DND-41 (cell line): ENCODE data around the gene HIVEP2.

Experiments
- ATAC-seq: fragments of 200-7000 bp; cut with Tn5 transposase; 3 replicates; pipeline ENCODE4 v1.9.1; 2021; ENCODE audit warnings: low read depth; ENCODE audit not compliant: insufficient read depth
- DNase-seq: peaks from one replicate; pipeline ENCODE4 v3.0.0-alpha.2; 2020
- H2AFZ ChIP-seq: 2 replicates; pipeline ENCODE4 v1.6.0; 2012; ENCODE audit warnings: low read depth, low read length
- H3K27ac ChIP-seq: 2 replicates; pipeline ENCODE4 v1.5.1; 2012; ENCODE audit warnings: low read length, inconsistent platforms
- H3K27me3 ChIP-seq: fragments of 200-600 bp; sonication (generic); 2 replicates; pipeline ENCODE4 v1.6.0; 2012; ENCODE audit warnings: low read length, mild to moderate bottlenecking, inconsistent platforms; ENCODE audit not compliant: insufficient read depth, poor library complexity
- H3K36me3 ChIP-seq: 2 replicates; pipeline ENCODE4 v1.5.1; 2012; ENCODE audit warnings: low read length, inconsistent platforms; ENCODE audit not compliant: insufficient read depth
- H3K4me1 ChIP-seq: 2 replicates; pipeline ENCODE4 v1.5.1; 2012; ENCODE audit warnings: mild to moderate bottlenecking, low read length; ENCODE audit not compliant: insufficient read depth
- H3K4me2 ChIP-seq: 2 replicates; pipeline ENCODE4 v1.6.0; 2012; ENCODE audit warnings: mild to moderate bottlenecking, moderate library complexity, low read length, inconsistent platforms; ENCODE audit not compliant: insufficient read depth
- H3K4me3 ChIP-seq, 2 experiments: fragments of 200-600 bp in 1 of 2; shearing (Covaris generic) in 1 of 2; 2 replicates each; pipeline ENCODE4 v1.5.1; 2012 to 2016; ENCODE audit warnings: inconsistent platforms in 2 of 2, low read length in 2 of 2, mild to moderate bottlenecking in 2 of 2, low read depth in 1 of 2, moderate library complexity in 1 of 2
- H3K79me2 ChIP-seq: 2 replicates; pipeline ENCODE4 v1.6.0; 2012; ENCODE audit warnings: low read length, inconsistent platforms; ENCODE audit not compliant: insufficient read depth
- H3K9ac ChIP-seq: 2 replicates; pipeline ENCODE4 v1.6.0; 2012; ENCODE audit warnings: low read depth, mild to moderate bottlenecking, inconsistent platforms, low read length, moderate library complexity
- H3K9me3 ChIP-seq: 2 replicates; pipeline ENCODE4 v1.5.1; 2012; ENCODE audit warnings: low read length, moderate library complexity, mild to moderate bottlenecking, inconsistent platforms; ENCODE audit not compliant: insufficient read depth, severe bottlenecking
- H4K20me1 ChIP-seq: 2 replicates; pipeline ENCODE4 v1.6.0; 2012; ENCODE audit warnings: low read length; ENCODE audit not compliant: insufficient read depth
- CTCF ChIP-seq: IDR thresholded peaks from 2 replicates; pipeline ENCODE4 v1.5.1; 2012; ENCODE audit warnings: borderline replicate concordance, low read length, moderate library complexity, mild to moderate bottlenecking; ENCODE audit not compliant: poor library complexity, severe bottlenecking; ENCODE audit errors: extremely low read depth
- EZH2 ChIP-seq: IDR thresholded peaks from 3 replicates; pipeline ENCODE4 v1.6.1; 2012; ENCODE audit warnings: borderline replicate concordance, low read depth, mild to moderate bottlenecking, moderate library complexity, low read length, inconsistent platforms; ENCODE audit not compliant: severe bottlenecking

HIVEP2 gene

DNA sequence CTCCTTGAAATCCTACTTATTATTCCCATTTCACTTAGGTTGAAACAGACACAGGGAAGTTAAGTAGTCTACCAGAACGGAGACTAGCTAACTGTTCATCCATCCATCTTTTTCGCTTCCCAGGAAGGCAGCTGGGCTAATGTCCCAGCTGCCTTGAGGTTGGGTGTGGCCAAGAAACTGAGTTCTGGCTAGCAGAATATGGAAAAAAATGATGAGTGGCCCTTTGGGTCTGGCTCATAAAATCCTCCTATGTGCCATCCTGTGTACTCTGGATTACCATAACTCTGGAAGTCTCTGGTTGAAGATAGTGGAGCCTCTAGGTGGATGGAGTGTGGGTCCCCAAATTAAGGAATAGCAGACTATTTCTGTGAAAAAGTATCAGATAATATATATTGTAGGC is 206.2 kb downstream of the HIVEP2 start:
- TF ChIP-seq CTCF: no peak
- TF ChIP-seq EZH2: no peak

GRCh38 chr6:142738035-142738396 is 207.0 kb downstream of the HIVEP2 start:
- H3K79me2 ChIP-seq: no peaks in the 10 kb centered on the region
- H3K4me1 ChIP-seq: no peaks in the 10 kb centered on the region
- no peak overlapping the region for H3K4me2 ChIP-seq
- no peak for TF ChIP-seq EZH2
- no peak for TF ChIP-seq CTCF
- H3K4me3 ChIP-seq: no peak overlapping the region
- no peaks in the 10 kb centered on the region for H3K36me3 ChIP-seq
- H3K9ac ChIP-seq: no peak overlapping the region
- DNase-seq (no peak), ATAC-seq (no peak)
- no peak overlapping the region for H2AFZ ChIP-seq
- H3K27me3 ChIP-seq: no peaks in the 10 kb centered on the region
- H4K20me1 ChIP-seq: no peaks in the 10 kb centered on the region
- no peaks in the 10 kb centered on the region for H3K9me3 ChIP-seq
- H3K27ac ChIP-seq: no peak overlapping the region

More for the DNA sequence above, 206.2 kb downstream of the HIVEP2 start:
- H2AFZ ChIP-seq: no peak overlapping the region
- H3K27me3 ChIP-seq: no peaks in the 10 kb centered on the region
- no peaks in the 10 kb centered on the region for H3K36me3 ChIP-seq
- no peaks in the 10 kb centered on the region for H3K79me2 ChIP-seq
- no peak for DNase-seq
- H3K9me3 ChIP-seq: no peaks in the 10 kb centered on the region
- ATAC-seq: no peak
- no peak overlapping the region for H3K9ac ChIP-seq
- no peak overlapping the region for H3K27ac ChIP-seq
- H3K4me1 ChIP-seq: no peaks in the 10 kb centered on the region
- H3K4me3 ChIP-seq: no peak overlapping the region
- H4K20me1 ChIP-seq: no peaks in the 10 kb centered on the region
- no peak overlapping the region for H3K4me2 ChIP-seq

- no peak overlapping the region for H3K27ac ChIP-seq
- no peaks in the 10 kb centered on the region for H3K79me2 ChIP-seq
- no peaks in the 10 kb centered on the region for H4K20me1 ChIP-seq
- H3K9me3 ChIP-seq: no peaks in the 10 kb centered on the region
- H3K9ac ChIP-seq: no peak overlapping the region
- no peaks in the 10 kb centered on the region for H3K36me3 ChIP-seq
- DNase-seq (no peak), ATAC-seq (no peak)
- TF ChIP-seq CTCF (no peak), EZH2 (no peak)
- no peaks in the 10 kb centered on the region for H3K27me3 ChIP-seq
- no peaks in the 10 kb centered on the region for H3K4me1 ChIP-seq
- H3K4me2 ChIP-seq: no peak overlapping the region
- H2AFZ ChIP-seq: no peak overlapping the region
- no peak overlapping the region for H3K4me3 ChIP-seq
Measured at GRCh38 chr6:142737368-142738034, 207.5 kb downstream of the HIVEP2 start.
